Effector memory CD8-positive, alpha-beta T cell (primary cell): ENCODE results near the gene RAPGEF5.
A peak's percentile ranks its signal among the peaks of the same experiment; 100 is the strongest.
"Not testable (repeated sequence)": the region's sequence is repeated elsewhere in the genome, so short reads cannot be mapped to it uniquely, and the experiment has no call there.

Experiments
- ATAC-seq: fragments of 150-1000 bp; cut with Tn5 transposase; replicated peaks from 2 replicates; pipeline ENCODE4 v1.10.0; 2021; ENCODE audit warnings: mild to moderate bottlenecking, moderate library complexity
- DNase-seq, 3 experiments: peaks; one replicate each; pipeline ENCODE4 v3.0.0; 2021
- H3K27ac Mint-ChIP-seq, 2 donors: one replicate each; pipeline ENCODE4 v1.8.0; 2022; ENCODE audit warnings: mild to moderate bottlenecking in 2 of 2, mixed read lengths in 2 of 2, moderate library complexity in 2 of 2
- H3K27me3 Mint-ChIP-seq, 2 donors: one replicate each; pipeline ENCODE4 v1.8.0; 2022; ENCODE audit warnings: mixed read lengths in 2 of 2
- H3K36me3 Mint-ChIP-seq: one replicate; pipeline ENCODE4 v1.8.0; 2022; ENCODE audit warnings: mild to moderate bottlenecking, moderate library complexity, mixed read lengths; ENCODE audit not compliant: insufficient read depth
- H3K4me1 Mint-ChIP-seq, 2 donors: one replicate each; pipeline ENCODE4 v1.8.0; 2022; ENCODE audit warnings: low read depth in 2 of 2, mixed read lengths in 2 of 2
- H3K4me3 Mint-ChIP-seq, 2 donors: one replicate each; pipeline ENCODE4 v1.8.0; 2022; ENCODE audit warnings: mild to moderate bottlenecking in 2 of 2, mixed read lengths in 2 of 2, moderate library complexity in 2 of 2
- H3K9me3 Mint-ChIP-seq, 2 donors: one replicate each; pipeline ENCODE4 v1.8.0; 2022; ENCODE audit warnings: mixed read lengths in 2 of 2

Gene RAPGEF5

DNA sequence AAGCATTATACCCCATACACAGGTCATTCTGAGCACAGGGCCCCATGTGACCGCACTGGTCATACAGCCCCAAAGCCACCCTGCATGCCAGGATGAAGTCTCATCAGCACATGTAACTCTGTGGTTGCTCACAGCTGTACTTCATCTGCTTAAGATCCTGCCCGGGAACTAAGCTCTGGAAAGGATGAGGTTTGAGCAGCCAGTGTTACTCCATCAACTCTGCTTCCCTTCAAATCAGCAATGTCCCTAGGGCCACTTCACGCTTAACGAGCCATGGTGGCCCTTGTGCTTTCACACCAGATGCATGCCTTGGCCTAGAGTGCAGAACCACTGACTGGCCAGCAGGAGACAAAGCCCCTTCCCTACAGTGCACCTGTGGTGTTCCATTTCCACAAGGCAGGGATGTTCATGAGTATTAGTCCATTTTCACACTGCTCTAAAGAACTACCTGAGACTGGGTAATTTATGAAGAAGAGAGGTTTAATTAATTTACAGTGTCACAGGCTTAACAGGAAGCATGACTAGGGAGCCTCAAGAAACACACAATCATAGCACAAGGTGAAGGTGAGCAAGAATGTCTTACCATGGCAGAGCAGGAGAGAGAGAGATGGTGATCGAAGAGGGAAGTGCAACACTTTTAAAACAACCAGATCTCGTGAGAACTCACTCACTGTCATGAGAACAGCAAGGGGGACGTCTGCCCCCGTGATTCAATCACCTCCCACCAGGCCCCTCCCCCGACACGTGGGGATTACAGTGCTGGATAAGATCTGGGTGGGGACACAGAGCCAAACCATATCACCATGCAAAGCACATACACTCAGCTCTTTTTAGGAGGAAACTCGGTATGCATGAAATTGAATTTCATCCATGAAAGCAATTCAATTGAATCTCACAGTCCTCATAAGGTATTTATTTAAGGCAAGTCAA, 262.3 kb downstream of the RAPGEF5 start:
- DNase-seq (no peak), ATAC-seq (no peak)
- Mint-ChIP-seq H3K36me3 (no peaks in the 10 kb centered on the region), H3K9me3 (no peaks in the 10 kb centered on the region), H3K4me1 (no peaks in the 10 kb centered on the region), H3K27me3 (peaks cover 33 to 46% of the 10 kb centered on the region in 2 donors), H3K4me3 (no peak overlapping the region), H3K27ac (no peak overlapping the region)

DNA sequence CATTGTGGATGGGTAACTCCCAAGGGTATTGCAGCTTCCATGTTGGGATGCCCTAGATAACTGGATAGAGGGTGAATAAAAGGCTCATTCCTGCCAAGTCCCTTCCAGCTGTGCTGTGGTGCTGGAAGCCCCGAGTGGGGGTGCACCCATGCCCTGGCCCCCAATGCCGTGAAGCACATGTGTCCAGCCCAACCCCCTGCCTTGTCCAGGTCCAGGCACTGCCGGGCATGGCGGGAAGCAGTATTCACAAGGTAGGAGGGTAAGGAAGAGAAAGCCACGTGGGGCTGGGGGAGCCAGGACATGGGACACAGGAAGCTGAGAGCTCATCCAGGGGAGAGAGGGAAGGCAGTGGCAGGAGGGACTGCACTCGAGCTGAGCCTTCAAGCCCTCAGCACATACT, 263.0 kb downstream of the RAPGEF5 start:
- DNase-seq (no peak), ATAC-seq (no peak)
- Mint-ChIP-seq H3K9me3 (no peaks in the 10 kb centered on the region), H3K4me1 (no peaks in the 10 kb centered on the region), H3K36me3 (no peaks in the 10 kb centered on the region), H3K4me3 (no peak overlapping the region), H3K27me3 (peaks cover 32 to 42% of the 10 kb centered on the region in 2 donors), H3K27ac (no peak overlapping the region)

DNA sequence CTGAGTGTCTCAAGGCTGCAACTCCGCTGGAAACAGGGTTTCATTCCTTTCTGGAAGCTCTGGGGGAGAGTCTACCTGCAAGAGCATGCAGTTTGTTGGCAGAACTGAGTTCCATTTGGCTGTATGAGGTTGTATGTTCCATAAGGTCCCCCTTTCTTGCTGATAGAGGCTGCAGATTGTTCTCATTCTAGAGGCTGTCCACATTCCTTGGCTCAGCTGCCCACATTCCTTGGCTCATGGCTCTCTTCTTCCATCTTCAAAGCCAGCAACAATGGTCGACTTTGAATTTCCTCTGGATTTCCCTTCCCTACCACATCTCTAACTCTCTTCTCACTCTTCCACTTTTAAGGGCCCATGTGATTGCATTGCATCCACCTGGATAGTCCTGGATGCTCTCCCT, 264.0 kb downstream of the RAPGEF5 start:
- Mint-ChIP-seq H3K4me1 (no peaks in the 10 kb centered on the region), H3K4me3 (no peak overlapping the region), H3K36me3 (no peaks in the 10 kb centered on the region), H3K9me3 (no peaks in the 10 kb centered on the region), H3K27me3 (peaks cover 27 to 37% of the 10 kb centered on the region in 2 donors), H3K27ac (no peak overlapping the region)
- DNase-seq (no peak), ATAC-seq (no peak)

DNA sequence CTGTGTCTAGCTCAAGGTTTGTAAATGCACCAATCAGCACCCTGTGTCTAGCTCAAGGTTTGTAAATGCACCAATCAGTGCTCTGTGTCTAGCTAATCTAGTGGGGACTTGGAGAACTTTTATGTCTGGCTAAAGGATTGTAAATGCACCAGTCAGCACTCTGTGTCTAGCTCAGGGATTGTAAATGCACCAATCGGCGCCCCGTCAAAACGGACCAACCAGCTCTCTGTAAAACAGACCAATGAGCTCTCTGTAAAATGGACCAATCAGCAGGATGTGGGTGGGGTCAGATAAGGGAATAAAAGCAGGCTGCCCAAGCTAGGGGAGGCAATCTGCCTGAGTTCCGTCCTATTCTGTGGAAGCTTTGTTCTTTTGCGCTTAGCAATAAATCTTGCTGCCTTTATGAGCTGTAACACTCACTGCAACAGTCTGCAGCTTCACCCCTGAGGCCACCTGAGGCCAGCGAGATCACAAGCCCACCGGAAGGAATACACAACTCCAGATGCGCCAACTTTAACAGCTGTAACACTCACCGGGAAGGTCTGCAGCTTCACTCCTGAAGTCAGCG, 265.9 kb downstream of the RAPGEF5 start:
- H3K4me1 Mint-ChIP-seq, H3K27ac Mint-ChIP-seq, DNase-seq, H3K4me3 Mint-ChIP-seq, H3K36me3 Mint-ChIP-seq, H3K9me3 Mint-ChIP-seq, ATAC-seq: not testable (repeated sequence)
- peaks cover 20 to 33% of the 10 kb centered on the region in 2 donors for H3K27me3 Mint-ChIP-seq

DNA sequence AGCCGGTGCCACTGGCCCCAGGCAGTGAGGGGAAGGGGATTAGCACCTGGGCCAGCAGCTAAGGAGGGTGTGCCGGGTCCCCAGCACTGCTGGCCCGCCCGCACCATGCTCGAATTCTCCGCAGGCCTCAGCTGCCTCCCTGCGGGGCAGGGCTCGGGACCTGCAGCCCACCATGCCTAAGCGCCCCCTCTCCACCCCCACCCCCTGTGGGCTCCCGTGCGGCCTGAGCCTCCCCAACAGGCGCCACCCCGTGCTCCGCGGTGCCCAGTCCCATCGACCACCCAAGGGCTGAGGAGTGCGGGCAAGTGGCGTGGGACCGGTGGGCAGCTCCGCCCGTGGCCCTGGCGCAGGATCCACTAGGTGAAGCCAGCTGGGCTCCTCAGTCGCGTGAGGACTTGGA, 266.4 kb downstream of the RAPGEF5 start:
- ATAC-seq (no peak), DNase-seq (no peak)
- Mint-ChIP-seq H3K9me3 (no peaks in the 10 kb centered on the region), H3K4me3 (no peak overlapping the region), H3K27me3 (peaks cover 20 to 28% of the 10 kb centered on the region in 2 donors), H3K36me3 (no peaks in the 10 kb centered on the region), H3K27ac (no peak overlapping the region), H3K4me1 (no peaks in the 10 kb centered on the region)

DNA sequence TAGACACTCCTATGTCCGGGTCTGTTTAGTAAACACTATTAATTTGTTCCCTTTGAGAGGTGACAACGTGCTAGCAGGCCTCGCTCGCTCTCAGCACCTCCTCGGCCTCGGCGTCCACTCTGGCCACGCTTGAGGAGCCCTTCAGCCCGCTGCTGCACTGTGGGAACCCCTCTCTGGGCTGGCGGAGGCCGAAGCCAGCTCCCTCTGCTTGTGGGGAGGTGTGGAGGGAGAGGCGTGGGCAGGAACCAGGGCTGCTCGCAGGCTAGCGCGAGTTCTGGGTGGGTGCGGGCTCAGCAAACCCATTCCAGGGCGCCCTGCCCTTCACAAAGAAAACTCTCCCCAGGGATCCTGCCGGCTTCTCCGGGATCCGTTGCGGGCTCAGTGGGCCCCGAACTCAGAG, 266.8 kb downstream of the RAPGEF5 start:
- H3K4me3 Mint-ChIP-seq, result no peak overlapping the region
- H3K27me3 Mint-ChIP-seq, result peaks cover 20 to 24% of the 10 kb centered on the region in 2 donors
- ATAC-seq (no peak), DNase-seq (no peak)
- no peaks in the 10 kb centered on the region for H3K9me3 Mint-ChIP-seq
- H3K27ac Mint-ChIP-seq, result no peak overlapping the region
- H3K4me1 Mint-ChIP-seq, result no peaks in the 10 kb centered on the region
- no peaks in the 10 kb centered on the region for H3K36me3 Mint-ChIP-seq

DNA sequence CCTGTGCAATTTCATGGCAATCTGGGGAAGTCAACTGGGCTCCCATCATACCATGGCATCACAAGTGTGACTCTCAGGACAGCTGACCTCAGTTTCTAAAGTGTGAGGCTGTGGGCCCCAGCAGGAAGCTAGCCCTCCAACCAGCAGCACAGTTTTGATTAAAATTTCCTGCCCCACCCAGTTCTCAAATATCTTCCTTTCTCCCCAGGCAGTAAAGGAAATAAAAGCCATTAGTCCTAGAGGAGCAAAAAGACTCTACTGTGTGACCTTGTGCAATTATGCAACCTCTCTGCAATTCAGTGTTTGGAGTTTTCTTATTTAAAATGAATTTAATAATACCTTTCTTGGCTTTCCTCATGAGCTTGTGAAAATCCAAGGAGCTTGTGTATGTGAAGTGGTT, 268.1 kb downstream of the RAPGEF5 start:
- H3K4me3 Mint-ChIP-seq, result no peak overlapping the region
- H3K27ac Mint-ChIP-seq, result no peak overlapping the region
- peaks cover 0 to 1% of the 10 kb centered on the region in 2 donors for H3K4me1 Mint-ChIP-seq
- DNase-seq (no peak), ATAC-seq (no peak)
- no peaks in the 10 kb centered on the region for H3K9me3 Mint-ChIP-seq
- peaks cover 11 to 16% of the 10 kb centered on the region in 2 donors for H3K27me3 Mint-ChIP-seq
- H3K36me3 Mint-ChIP-seq, result no peaks in the 10 kb centered on the region

DNA sequence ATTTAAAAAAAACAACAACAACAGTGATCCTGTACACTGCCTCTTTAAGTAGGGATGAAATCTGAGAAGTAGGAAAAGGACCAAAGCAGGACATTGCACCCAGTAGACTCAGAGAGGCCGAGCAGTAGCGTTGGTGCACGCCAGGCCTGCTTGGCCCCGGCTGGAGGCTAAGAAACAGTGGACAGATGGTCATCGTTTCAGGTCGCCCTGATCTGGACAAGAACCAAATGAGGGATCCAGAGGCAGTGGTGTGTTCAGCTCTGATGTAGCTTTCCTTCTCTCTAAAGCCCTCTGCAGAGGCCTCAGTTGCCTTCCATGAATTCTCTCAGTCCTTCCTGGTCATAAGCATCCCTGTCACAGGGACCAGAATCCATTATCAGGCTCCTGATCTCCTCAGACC, 269.1 kb downstream of the RAPGEF5 start:
- Mint-ChIP-seq H3K4me1 (peaks cover 3 to 5% of the 10 kb centered on the region in 2 donors), H3K27ac (no peak overlapping the region), H3K27me3 (peaks cover 10 to 15% of the 10 kb centered on the region in 2 donors), H3K9me3 (no peaks in the 10 kb centered on the region), H3K36me3 (no peaks in the 10 kb centered on the region), H3K4me3 (no peak overlapping the region)
- DNase-seq (no peak), ATAC-seq (no peak)

DNA sequence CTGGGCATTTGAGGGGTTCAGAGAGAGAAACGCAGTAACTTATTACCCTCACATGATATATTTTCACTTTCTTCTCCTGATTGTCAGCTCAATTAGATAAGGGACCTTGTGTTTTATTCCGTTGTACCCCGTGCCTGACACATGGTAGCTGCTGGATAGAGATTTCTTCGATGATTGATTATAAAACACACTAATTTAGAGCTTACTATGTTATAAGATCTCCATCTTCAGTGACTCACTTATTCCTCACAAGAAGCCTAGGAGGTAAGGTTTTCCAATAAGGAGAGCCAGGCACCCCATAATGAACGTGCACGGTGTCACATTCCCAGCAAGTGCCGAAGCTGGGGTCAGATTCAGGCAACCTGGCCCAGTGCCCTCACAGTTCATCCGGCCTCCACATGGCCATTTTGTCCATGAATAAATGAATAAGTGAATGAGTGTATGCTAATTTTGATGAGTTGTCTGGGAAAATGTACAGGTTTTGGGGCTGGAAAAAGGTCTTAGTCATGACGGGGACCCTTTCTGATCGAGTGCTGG, 273.2 kb downstream of the RAPGEF5 start:
- Mint-ChIP-seq H3K4me1 (peaks cover 8 to 13% of the 10 kb centered on the region in 2 donors), H3K27me3 (peaks cover 18 to 28% of the 10 kb centered on the region in 2 donors), H3K4me3 (peak overlapping the region; percentile 77 to 85), H3K36me3 (no peaks in the 10 kb centered on the region), H3K27ac (peak overlapping the region; percentile 79 to 82), H3K9me3 (no peaks in the 10 kb centered on the region)
- DNase-seq (no peak), ATAC-seq (no peak)

DNA sequence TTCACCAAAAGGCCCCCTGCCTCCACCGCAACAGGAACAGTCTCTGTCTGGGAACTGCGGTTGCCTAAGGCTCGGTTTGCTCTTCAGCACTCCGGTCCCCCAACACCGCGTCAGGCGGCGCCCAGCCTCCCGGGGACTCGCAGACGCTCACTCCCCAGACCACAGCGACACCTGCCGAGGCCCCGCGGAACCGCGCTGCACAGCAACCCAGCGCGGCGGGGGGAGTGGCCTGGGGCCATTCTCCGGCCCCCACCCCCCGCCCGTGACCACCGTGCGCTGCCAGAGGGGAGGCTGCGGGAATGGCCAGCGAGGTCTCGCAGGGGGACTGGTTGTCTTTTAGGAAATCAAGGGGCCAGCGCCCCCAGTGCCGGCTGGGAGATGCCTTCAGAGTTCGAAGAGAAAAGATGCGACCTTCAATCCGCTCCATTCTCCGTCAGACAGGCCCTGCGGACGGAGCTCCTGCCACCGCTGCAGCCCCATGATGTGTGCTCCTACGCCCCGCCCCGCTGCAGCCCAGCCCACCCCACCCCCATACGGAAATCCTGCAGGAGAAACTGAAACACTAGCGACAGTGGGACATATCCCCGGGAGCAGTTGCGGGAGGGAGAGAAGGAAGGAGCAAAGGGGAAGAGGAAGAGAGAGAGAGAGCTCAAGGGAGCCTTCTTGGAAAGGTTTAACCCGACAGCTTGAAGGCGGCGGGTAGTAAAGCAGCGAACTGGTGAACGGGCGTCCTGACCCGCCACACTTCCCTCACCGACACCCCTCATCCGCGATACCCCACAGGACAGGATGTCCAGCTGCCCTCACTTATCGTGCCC, 273.9 kb downstream of the RAPGEF5 start:
- peak overlapping the region; percentile 77 to 85 for H3K4me3 Mint-ChIP-seq
- ATAC-seq, result peak; percentile 97
- H3K4me1 Mint-ChIP-seq, result peaks cover 8 to 13% of the 10 kb centered on the region in 2 donors
- H3K27ac Mint-ChIP-seq, result peak overlapping the region; percentile 79 to 82
- peak; percentile 76 to 89 (median 79) for DNase-seq
- H3K9me3 Mint-ChIP-seq, result no peaks in the 10 kb centered on the region
- peaks cover 24 to 35% of the 10 kb centered on the region in 2 donors for H3K27me3 Mint-ChIP-seq
- H3K36me3 Mint-ChIP-seq, result no peaks in the 10 kb centered on the region

DNA sequence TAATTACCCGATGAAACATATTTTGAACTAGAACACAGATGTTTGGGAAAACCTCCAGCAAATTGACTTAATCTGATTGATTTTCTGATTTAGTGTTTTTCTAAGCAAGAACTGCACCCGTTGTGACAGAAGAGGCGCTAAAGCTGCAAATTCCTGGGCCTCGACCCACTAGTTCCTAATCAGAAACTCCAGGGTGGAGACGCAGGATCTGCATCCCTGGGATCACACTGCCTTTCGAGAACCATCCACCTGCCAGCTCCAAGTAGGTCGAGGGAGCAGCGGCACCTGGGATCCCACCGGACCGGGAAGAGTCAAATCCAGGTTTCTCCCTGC, 274.4 kb downstream of the RAPGEF5 start:
- H3K27me3 Mint-ChIP-seq, result peaks cover 30 to 40% of the 10 kb centered on the region in 2 donors
- peak overlapping the region; percentile 77 to 85 for H3K4me3 Mint-ChIP-seq
- ATAC-seq (no peak), DNase-seq (no peak)
- no peaks in the 10 kb centered on the region for H3K9me3 Mint-ChIP-seq
- peak overlapping the region; percentile 79 to 82 for H3K27ac Mint-ChIP-seq
- H3K36me3 Mint-ChIP-seq, result no peaks in the 10 kb centered on the region
- peaks cover 8 to 13% of the 10 kb centered on the region in 2 donors for H3K4me1 Mint-ChIP-seq

DNA sequence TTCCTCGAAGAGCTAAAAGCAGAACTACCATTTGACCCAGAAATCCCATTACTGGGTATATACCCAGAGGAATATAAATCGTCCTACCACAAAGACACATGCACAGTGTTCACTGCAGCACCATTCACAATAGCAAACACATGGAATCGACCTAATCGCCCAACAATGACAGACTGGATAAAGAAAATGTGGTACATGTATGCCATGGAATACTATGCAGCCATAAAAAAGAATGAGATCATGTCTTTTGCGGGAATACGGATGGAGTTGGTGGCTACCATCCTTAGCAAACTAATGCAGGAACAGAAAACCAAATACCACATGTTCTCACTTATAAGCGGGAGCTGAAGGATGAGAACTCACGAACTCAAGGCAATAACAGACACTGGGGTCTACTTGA, 276.7 kb downstream of the RAPGEF5 start:
- Mint-ChIP-seq H3K4me1 (peaks cover 8 to 13% of the 10 kb centered on the region in 2 donors), H3K27me3 (peaks cover 37 to 54% of the 10 kb centered on the region in 2 donors)
- not testable (repeated sequence) for H3K4me3 Mint-ChIP-seq, ATAC-seq, H3K36me3 Mint-ChIP-seq, DNase-seq, H3K9me3 Mint-ChIP-seq, H3K27ac Mint-ChIP-seq

DNA sequence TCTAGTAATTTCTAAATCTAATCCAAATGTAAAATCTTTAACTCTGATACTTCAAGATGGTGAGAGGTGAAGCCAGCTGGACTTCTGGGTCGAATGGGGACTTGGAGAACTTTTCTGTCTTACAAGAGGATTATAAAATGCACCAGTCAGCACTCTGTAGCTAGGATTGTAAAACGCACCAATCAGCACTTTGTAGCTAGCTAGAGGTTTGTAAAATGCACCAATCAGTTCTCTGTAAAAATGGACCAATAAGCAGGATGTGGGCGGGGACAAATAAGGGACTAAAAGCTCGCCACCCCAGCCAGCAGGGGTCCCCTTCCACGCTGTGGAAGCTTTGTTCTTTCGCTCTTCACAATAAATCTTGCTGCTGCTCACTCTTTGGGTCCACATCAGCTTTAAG, 278.1 kb downstream of the RAPGEF5 start:
- H3K4me1 Mint-ChIP-seq, result peaks cover 8 to 12% of the 10 kb centered on the region in 2 donors
- H3K9me3 Mint-ChIP-seq, H3K27ac Mint-ChIP-seq, H3K36me3 Mint-ChIP-seq, DNase-seq, ATAC-seq, H3K4me3 Mint-ChIP-seq: not testable (repeated sequence)
- peaks cover 46 to 63% of the 10 kb centered on the region in 2 donors for H3K27me3 Mint-ChIP-seq
